Cardiac atrium fibroblast (primary cell): ENCODE results near the gene XKR7. TPM values are rescaled to one million over a fixed set of nuclear protein-coding genes. Genes with fewer than 3 reads are reported as not detected.

Experiments used
- total RNA-seq: library from RNA; depleted of rRNA; stranded (reverse); fragments of >200 nt; gene quantifications from 2 replicates; pipeline ENCODE4 v1.2.3, GENCODE V29; 2015

XKR7 gene, protein sequence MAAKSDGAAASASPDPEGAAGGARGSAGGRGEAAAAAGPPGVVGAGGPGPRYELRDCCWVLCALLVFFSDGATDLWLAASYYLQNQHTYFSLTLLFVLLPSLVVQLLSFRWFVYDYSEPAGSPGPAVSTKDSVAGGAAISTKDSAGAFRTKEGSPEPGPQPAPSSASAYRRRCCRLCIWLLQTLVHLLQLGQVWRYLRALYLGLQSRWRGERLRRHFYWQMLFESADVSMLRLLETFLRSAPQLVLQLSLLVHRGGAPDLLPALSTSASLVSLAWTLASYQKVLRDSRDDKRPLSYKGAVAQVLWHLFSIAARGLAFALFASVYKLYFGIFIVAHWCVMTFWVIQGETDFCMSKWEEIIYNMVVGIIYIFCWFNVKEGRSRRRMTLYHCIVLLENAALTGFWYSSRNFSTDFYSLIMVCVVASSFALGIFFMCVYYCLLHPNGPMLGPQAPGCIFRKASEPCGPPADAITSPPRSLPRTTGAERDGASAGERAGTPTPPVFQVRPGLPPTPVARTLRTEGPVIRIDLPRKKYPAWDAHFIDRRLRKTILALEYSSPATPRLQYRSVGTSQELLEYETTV
- total RNA-seq = not detected in 2 replicates

DNA sequence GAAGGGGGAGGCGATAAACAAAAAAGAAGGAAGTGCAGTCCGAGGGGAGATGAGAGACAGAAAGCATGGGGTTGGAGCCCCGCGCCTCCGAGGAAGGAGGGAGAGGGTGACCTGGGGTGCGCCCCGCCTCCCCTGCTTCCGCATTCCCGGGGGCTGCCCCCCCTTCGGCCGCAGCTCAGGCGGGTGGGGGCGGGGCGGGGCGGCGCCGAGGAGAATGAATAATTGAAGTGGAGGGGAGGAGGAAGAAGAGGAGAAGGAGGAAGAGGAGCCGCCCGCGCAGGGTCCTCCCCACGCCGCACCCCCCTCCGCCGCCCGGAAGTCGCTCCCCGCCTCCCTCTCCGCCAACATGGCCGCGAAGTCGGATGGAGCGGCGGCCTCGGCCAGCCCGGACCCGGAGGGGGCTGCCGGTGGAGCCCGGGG is at the start of gene XKR7:
Gene XKR7 (plus strand): TSS at position 322 of the 420 bp plus-strand sequence. CDS start 25 bp downstream, at position 347.

DNA sequence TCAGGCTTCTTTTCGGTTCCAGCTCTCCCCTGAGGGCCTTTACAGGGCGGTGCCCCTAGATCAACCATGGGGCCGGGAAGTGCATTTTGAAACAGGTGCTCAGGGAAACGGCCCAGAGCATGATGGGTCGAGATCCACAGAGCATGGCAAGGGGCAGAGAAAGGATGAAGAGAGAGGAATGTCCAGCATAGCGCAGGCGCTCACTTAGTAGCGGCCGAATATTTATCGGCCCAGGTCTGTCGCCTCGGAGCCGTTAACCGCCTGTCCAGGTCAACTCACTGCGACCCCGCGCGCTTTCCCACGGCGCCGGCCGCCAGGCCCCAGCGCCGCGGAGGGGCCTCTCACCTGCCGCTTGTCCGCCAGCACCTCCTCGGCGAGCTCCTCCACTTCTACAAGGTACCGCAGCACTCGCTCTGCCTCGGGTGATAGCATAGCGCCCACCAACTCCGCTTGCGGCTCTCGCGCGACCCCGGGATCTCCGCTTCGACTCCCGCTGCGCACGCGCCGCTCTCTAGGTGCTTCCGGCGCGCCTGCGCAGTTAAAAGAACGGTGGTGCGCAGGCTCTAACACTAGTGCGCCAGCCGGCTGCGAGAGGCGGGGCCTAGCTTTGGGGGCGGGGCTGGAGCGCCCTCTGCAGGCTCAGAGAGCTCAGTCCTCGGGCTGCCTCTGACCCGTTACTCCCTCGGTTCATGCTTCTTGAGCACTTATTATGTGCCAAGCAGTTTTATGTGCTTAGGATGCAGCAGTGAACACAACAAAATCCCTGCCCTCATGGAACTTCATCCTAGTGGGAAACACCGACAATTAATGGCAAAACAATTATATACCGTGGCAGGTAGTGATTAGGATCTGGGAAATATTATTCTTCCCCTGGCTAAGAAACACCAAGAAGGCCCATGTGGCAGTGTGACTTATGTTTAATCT is 16.2 kb upstream of the XKR7 start, which contains the start of gene PDRG1:
Gene PDRG1 (minus strand): TSS at position 517 of the 924 bp plus-strand sequence. CDS start 85 bp downstream, at position 432.

DNA sequence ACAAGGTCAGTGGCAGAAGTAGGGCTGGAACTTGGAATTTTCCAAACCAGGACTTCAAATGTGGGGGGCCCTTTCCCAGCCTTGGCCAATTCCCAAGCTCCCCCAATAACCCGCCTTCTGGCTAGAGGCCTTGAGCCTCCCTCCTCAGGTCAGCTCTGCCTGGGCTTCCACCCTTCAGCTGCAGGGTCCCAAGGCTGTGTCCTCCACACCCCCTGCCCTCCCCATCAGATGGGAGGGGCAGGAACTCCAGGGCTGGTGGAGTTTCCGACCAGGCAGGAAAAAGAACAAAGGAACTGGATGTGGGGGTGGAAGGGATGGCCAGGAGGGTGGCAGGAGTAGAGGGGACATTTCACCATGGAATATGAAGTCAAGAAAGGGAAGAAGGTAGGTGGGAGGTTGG is 42.1 kb downstream of the XKR7 start, which contains the start of gene CCM2L:
Gene CCM2L (plus strand): TSS at position 338 of the 400 bp plus-strand sequence. CDS start 17 bp downstream, at position 355.

DNA sequence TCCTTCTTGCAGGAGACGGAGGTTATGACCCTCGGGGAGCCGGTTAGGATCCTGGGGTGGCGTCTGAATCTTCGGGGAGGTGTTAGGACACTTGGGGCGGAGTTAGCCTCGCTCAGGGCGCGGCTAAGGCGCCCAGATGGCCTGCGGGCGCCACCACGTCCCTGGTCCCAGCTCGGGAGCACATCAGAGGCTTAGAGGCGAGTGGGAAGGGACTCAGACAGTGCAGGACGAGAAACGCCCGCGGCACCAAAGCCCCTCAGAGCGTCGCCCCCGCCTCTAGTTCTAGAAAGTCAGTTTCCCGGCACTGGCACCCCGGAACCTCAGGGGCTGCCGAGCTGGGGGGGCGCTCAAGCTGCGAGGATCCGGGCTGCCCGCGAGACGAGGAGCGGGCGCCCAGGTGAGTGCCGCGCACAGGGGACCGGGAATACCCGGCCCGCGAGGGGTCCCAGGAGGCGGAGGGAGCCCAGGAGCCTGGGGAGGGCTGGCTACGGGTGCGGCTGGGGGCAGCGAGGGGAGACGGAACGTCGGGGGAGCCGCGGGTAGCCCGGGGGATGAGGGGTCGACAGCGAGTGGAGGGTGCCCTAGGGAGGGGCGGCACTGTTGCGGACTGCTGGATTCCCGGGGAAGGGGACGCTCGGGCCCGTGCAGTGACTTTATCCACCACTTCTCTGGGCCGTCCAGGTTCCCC is 84.3 kb downstream of the XKR7 start, which contains the start of gene HCK:
Gene HCK (plus strand): TSS at position 153 of the 688 bp plus-strand sequence.

Other genes starting within 250 kb of the XKR7 start
- 127 and 128 TPM in 2 replicates for gene BCL2L1, start 245.3 kb upstream of the XKR7 start, total RNA-seq
- gene TPX2, start 228.9 kb upstream of the XKR7 start, total RNA-seq = 20.9 and 26.4 TPM in 2 replicates
- gene MYLK2, start 148.8 kb upstream of the XKR7 start, total RNA-seq = under 0.01 TPM in 1 of 2 replicates, not detected in the other
- 1.5 TPM in 1 of 2 replicates, not detected in the other for gene FOXS1, start 122.5 kb upstream of the XKR7 start, total RNA-seq
- gene DUSP15, start 97.6 kb upstream of the XKR7 start, total RNA-seq = 0.49 TPM in 1 of 2 replicates, not detected in the other
- gene TTLL9, start 97.5 kb upstream of the XKR7 start, total RNA-seq = 0.18 TPM in 1 of 2 replicates, not detected in the other
- 8.4 and 11.0 TPM in 2 replicates for gene PDRG1, start 16.1 kb upstream of the XKR7 start, total RNA-seq
- gene CCM2L, start 42.3 kb downstream of the XKR7 start, total RNA-seq = 0.65 and 1.8 TPM in 2 replicates
- gene HCK, start 84.1 kb downstream of the XKR7 start, total RNA-seq = not detected in 2 replicates
- gene TM9SF4, start 141.6 kb downstream of the XKR7 start, total RNA-seq = 40.8 and 42.9 TPM in 2 replicates
- 2.2 and 3.7 TPM in 2 replicates for gene PLAGL2, start 239.6 kb downstream of the XKR7 start, total RNA-seq
- 45.0 and 56.4 TPM in 2 replicates for gene POFUT1, start 239.7 kb downstream of the XKR7 start, total RNA-seq